Suppressor macrophage treated with lipopolysaccharide for 1 hour (primary cell): ENCODE measurements around the gene SLAIN2.
A peak's percentile ranks its signal among the peaks of the same experiment; 100 is the strongest.

Source experiments
- DNase-seq, 3 donors: peaks; one replicate each; pipeline ENCODE4 v3.0.0-alpha.2; 2020 to 2022

The SLAIN2 gene

GRCh38 chr4:48370260-48371134 is 29.2 kb downstream of the SLAIN2 start:
- DNase-seq: no peak

GRCh38 chr4:48372272-48372671 is 30.9 kb downstream of the SLAIN2 start:
- DNase-seq: no peak

GRCh38 chr4:48375651-48376304 is 34.4 kb downstream of the SLAIN2 start:
- peak; percentile 30 to 36 (median 31) for DNase-seq

- peak in 2 of 3 donors; percentile 14 to 34 for DNase-seq
Observed at GRCh38 chr4:48379587-48380180, 38.4 kb downstream of the SLAIN2 start.

- DNase-seq: peak; percentile 13 to 57 (median 52)
Observed at GRCh38 chr4:48380583-48381167, 39.3 kb downstream of the SLAIN2 start.

GRCh38 chr4:48388525-48389154 is 47.3 kb downstream of the SLAIN2 start:
- DNase-seq: peak; percentile 17 to 55 (median 47)

GRCh38 chr4:48396043-48396442 is 54.7 kb downstream of the SLAIN2 start:
- no peak for DNase-seq

- DNase-seq: no peak
Observed at GRCh38 chr4:48400416-48400815, 59.1 kb downstream of the SLAIN2 start.

- no peak for DNase-seq
Observed at GRCh38 chr4:48403358-48403757, 62.0 kb downstream of the SLAIN2 start.

GRCh38 chr4:48403779-48404178 is 62.5 kb downstream of the SLAIN2 start:
- peak in 1 of 3 donors; percentile 13 for DNase-seq

- no peak for DNase-seq
Observed at GRCh38 chr4:48405924-48406323, 64.6 kb downstream of the SLAIN2 start.

- DNase-seq: no peak
Observed at GRCh38 chr4:48409203-48409602, 67.9 kb downstream of the SLAIN2 start.

GRCh38 chr4:48410812-48411211 is 69.5 kb downstream of the SLAIN2 start:
- no peak for DNase-seq

- DNase-seq: no peak
Observed at GRCh38 chr4:48420144-48420543, 78.8 kb downstream of the SLAIN2 start.

- DNase-seq: no peak
Observed at GRCh38 chr4:48421101-48421500, 79.8 kb downstream of the SLAIN2 start.

- DNase-seq: no peak
Observed at GRCh38 chr4:48428926-48429325, 87.6 kb downstream of the SLAIN2 start.

- DNase-seq: no peak
Observed at GRCh38 chr4:48429709-48430474, 88.6 kb downstream of the SLAIN2 start.

- no peak for DNase-seq
Observed at GRCh38 chr4:48431401-48431800, 90.1 kb downstream of the SLAIN2 start.

- no peak for DNase-seq
Observed at GRCh38 chr4:48432017-48432416, 90.7 kb downstream of the SLAIN2 start.

- no peak for DNase-seq
Observed at GRCh38 chr4:48436318-48436717, 95.0 kb downstream of the SLAIN2 start.

- no peak for DNase-seq
Observed at GRCh38 chr4:48439988-48440387, 98.7 kb downstream of the SLAIN2 start.

GRCh38 chr4:48440914-48441313 is 99.6 kb downstream of the SLAIN2 start:
- DNase-seq: peak; percentile 20 to 36 (median 33)
